Keratinocyte (primary cell): ENCODE data around the gene TAP2.

Experiments used
- CTCF ChIP-seq, 3 experiments: IDR thresholded peaks in 1 of 3; conservative IDR thresholded peaks in 1 of 3; optimal IDR thresholded peaks in 1 of 3; 2 replicates in 2 of 3; 3 replicates in 1 of 3; pipeline versions ENCODE3 to v1.5.1; 2011; ENCODE audit warnings: low read length in 3 of 3, mild to moderate bottlenecking in 3 of 3, moderate library complexity in 2 of 3, control low read depth in 1 of 3, inconsistent platforms in 1 of 3; ENCODE audit not compliant: insufficient read depth in 2 of 3; ENCODE audit errors: extremely low read depth in 1 of 3
- EZH2 ChIP-seq: IDR thresholded peaks from one replicate; pipeline ENCODE4 v1.6.1; 2012; ENCODE audit warnings: inconsistent platforms, mild to moderate bottlenecking, low read length, moderate library complexity

DNA sequence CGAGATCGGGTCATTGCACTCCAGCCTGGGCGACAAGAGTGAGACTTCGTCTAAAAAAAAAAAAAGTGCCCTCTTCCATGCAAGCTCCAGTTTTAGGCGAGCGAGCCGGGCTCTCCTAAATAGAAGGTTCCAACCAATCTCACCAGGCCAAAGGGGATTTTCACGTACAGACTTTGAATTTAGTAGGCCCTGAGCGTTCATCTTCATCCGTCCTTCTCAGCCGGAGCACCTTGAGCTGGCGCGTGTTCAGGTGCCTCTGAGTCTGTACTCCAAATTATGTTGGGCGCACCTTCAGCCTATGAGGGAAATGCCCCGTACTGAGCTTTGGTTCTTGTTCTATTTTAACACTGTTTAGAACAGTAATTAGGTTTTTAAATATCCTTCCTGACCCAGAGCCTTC lies 817 bp upstream of the TAP2 start:
- TF ChIP-seq EZH2, result no peak
- TF ChIP-seq CTCF (optimal IDR thresholded peaks at IDR 0.05 in 1 of 3, IDR thresholded peaks at IDR 0.05 in 1 of 3, conservative IDR thresholded peaks at IDR 0.05 in 1 of 3; ENCODE audit: extremely low read depth in 1 of 3, insufficient read depth in 2 of 3, low read length in 3 of 3), result no peak
